ENCODE results near the gene CHN2.

GRCh38 chr7:29496355-29497020 lies 301.9 kb downstream of the CHN2 start:
- TF ChIP-seq CTCF (IDR thresholded peaks at IDR 0.05) (no peak), EZH2 (IDR thresholded peaks at IDR 0.05) (no peak), EZH2phosphoT487 (IDR thresholded peaks at IDR 0.05) (no peak)
